ENCODE results near the gene ERC1. TPM values are rescaled to one million over a fixed set of nuclear protein-coding genes. Genes with fewer than 3 reads are reported as not detected.

Gene ERC1
- total RNA-seq, 1 experiment from 2014 or later: 40.4 TPM

- in situ Hi-C loops (cut with HindIII; ENCODE audit: low pct_unique_long_range_greater_than_20kb, low sequenced_read_pairs): no loop called here
- ChIA-PET CTCF (no interaction called here), POLR2A (no interaction called here)
- Histone ChIP-seq H3K4me1 (ENCODE audit: control insufficient read depth, insufficient read depth, low read length) (no peaks in the 10 kb centered on the region), H3K36me3 (ENCODE audit: control insufficient read depth, insufficient read depth, low read length) (no peaks in the 10 kb centered on the region; the same call in 1 of the 2 replicates), H3K9me3 (ENCODE audit: control insufficient read depth, insufficient read depth, low read depth, low read length) (no peaks in the 10 kb centered on the region), H3K27me3 (ENCODE audit: control insufficient read depth, insufficient read depth, low read length) (no peaks in the 10 kb centered on the region), H3K4me3 (ENCODE audit: low read depth in 2 of 2, low read length in 2 of 2) (no peak overlapping the region), H3K27ac (ENCODE audit: low read length) (no peak overlapping the region)
- no peak for DNase-seq (ENCODE audit: low read depth, low spot score)
- ATAC-seq: no peak
- intact Hi-C loops (cut with micrococcal nuclease; ENCODE audit: unreplicated experiment): no loop called here
- BruUV-seq (replicated peaks): no TSS peak
- no peak for TF ChIP-seq SIN3A (IDR thresholded peaks at IDR 0.05; ENCODE audit: borderline replicate concordance, insufficient read depth, low read depth, low read length)
- TF ChIP-seq, protein P1, sequence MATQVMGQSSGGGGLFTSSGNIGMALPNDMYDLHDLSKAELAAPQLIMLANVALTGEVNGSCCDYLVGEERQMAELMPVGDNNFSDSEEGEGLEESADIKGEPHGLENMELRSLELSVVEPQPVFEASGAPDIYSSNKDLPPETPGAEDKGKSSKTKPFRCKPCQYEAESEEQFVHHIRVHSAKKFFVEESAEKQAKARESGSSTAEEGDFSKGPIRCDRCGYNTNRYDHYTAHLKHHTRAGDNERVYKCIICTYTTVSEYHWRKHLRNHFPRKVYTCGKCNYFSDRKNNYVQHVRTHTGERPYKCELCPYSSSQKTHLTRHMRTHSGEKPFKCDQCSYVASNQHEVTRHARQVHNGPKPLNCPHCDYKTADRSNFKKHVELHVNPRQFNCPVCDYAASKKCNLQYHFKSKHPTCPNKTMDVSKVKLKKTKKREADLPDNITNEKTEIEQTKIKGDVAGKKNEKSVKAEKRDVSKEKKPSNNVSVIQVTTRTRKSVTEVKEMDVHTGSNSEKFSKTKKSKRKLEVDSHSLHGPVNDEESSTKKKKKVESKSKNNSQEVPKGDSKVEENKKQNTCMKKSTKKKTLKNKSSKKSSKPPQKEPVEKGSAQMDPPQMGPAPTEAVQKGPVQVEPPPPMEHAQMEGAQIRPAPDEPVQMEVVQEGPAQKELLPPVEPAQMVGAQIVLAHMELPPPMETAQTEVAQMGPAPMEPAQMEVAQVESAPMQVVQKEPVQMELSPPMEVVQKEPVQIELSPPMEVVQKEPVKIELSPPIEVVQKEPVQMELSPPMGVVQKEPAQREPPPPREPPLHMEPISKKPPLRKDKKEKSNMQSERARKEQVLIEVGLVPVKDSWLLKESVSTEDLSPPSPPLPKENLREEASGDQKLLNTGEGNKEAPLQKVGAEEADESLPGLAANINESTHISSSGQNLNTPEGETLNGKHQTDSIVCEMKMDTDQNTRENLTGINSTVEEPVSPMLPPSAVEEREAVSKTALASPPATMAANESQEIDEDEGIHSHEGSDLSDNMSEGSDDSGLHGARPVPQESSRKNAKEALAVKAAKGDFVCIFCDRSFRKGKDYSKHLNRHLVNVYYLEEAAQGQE (IDR thresholded peaks at IDR 0.05; ENCODE audit: insufficient read depth in 1 of 2, low read depth in 2 of 2, low read length in 1 of 2): no peak
- no peak for TF ChIP-seq TCF7L2 (IDR thresholded peaks at IDR 0.05; ENCODE audit: low read depth, low read length)
- TF ChIP-seq POLR2AphosphoS5 (IDR thresholded peaks at IDR 0.05; ENCODE audit: low read depth, low read length): no peak
Measured at GRCh38 chr12:1369460-1369859, 378.4 kb downstream of the ERC1 start.

DNA sequence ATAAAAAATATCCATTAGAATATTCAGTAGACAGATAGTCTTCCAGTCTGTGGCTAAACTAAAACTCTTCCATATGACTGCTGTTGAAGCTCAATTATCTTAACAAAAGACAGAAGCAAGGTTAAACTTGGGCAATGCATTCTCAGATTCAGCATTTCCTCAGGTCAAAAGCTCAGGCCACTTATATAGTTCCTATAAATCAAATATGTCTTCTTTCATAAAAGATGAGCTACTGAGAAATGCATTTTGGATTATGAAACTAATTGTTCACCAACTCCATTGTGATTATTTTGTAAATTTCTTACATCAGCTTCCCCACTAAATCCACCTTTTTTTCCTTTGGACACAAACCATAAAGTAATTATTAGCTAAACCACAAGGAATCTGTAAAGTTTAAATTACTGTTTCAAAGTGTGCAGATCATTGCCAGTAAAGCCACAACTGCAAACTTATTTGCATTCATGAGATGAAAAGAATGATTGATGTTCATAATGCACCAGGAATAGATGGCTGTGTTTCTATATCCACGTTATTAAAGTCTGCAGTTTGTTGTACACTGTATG is 379.0 kb downstream of the ERC1 start:
- ChIA-PET POLR2A (no interaction called here), CTCF (no interaction called here)
- Histone ChIP-seq H3K27me3 (ENCODE audit: control insufficient read depth, insufficient read depth, low read length) (no peaks in the 10 kb centered on the region), H3K9me3 (ENCODE audit: control insufficient read depth, insufficient read depth, low read depth, low read length) (no peaks in the 10 kb centered on the region), H3K27ac (ENCODE audit: low read length) (no peak overlapping the region), H3K4me1 (ENCODE audit: control insufficient read depth, insufficient read depth, low read length) (no peaks in the 10 kb centered on the region), H3K36me3 (ENCODE audit: control insufficient read depth, insufficient read depth, low read length) (no peaks in the 10 kb centered on the region; the same call in 1 of the 2 replicates), H3K4me3 (ENCODE audit: low read depth in 2 of 2, low read length in 2 of 2) (no peak overlapping the region)
- TF ChIP-seq, protein P2, sequence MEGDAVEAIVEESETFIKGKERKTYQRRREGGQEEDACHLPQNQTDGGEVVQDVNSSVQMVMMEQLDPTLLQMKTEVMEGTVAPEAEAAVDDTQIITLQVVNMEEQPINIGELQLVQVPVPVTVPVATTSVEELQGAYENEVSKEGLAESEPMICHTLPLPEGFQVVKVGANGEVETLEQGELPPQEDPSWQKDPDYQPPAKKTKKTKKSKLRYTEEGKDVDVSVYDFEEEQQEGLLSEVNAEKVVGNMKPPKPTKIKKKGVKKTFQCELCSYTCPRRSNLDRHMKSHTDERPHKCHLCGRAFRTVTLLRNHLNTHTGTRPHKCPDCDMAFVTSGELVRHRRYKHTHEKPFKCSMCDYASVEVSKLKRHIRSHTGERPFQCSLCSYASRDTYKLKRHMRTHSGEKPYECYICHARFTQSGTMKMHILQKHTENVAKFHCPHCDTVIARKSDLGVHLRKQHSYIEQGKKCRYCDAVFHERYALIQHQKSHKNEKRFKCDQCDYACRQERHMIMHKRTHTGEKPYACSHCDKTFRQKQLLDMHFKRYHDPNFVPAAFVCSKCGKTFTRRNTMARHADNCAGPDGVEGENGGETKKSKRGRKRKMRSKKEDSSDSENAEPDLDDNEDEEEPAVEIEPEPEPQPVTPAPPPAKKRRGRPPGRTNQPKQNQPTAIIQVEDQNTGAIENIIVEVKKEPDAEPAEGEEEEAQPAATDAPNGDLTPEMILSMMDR (IDR thresholded peaks at IDR 0.05): no peak
- TF ChIP-seq SIN3A (IDR thresholded peaks at IDR 0.05; ENCODE audit: borderline replicate concordance, insufficient read depth, low read depth, low read length) (no peak), POLR2AphosphoS5 (IDR thresholded peaks at IDR 0.05; ENCODE audit: low read depth, low read length) (no peak)
- TF ChIP-seq, protein P1 (IDR thresholded peaks at IDR 0.05; ENCODE audit: insufficient read depth in 1 of 2, low read depth in 2 of 2, low read length in 1 of 2): no peak
- ATAC-seq: no peak
- no peak for DNase-seq (ENCODE audit: low read depth, low spot score)
- no TSS peak for BruUV-seq (replicated peaks)
- intact Hi-C loops (cut with micrococcal nuclease; ENCODE audit: unreplicated experiment): no loop called here
- in situ Hi-C loops (cut with HindIII; ENCODE audit: low pct_unique_long_range_greater_than_20kb, low sequenced_read_pairs): no loop called here
